OCI-LY3 (cell line): ENCODE data around the gene FAM3C.

Experiments used
- H2AFZ ChIP-seq: fragments of 200-600, 300-600 bp; shearing (Covaris generic); 2 replicates; pipeline ENCODE4 v1.6.0; 2014; ENCODE audit warnings: antibody characterized with exemption, low read depth, low read length
- H3K27ac ChIP-seq: fragments of 200-600, 300-600 bp; sonication (generic); 2 replicates; pipeline ENCODE4 v1.5.1; 2014; ENCODE audit warnings: mild to moderate bottlenecking, low read length, moderate library complexity, mixed read lengths
- H3K27me3 ChIP-seq: fragments of 200-600, 300-600 bp; sonication (generic); 2 replicates; pipeline ENCODE4 v1.6.1; 2014; ENCODE audit warnings: low read depth, low read length, mixed read lengths
- H3K36me3 ChIP-seq: fragments of 200-600, 300-600 bp; sonication (generic); replicated peaks from 2 replicates; pipeline ENCODE3; 2014; ENCODE audit warnings: low read depth, low read length, mixed read lengths
- H3K4me1 ChIP-seq: fragments of 300-600, 200-600 bp; sonication (generic); 2 replicates; pipeline ENCODE4 v1.6.1; 2014; ENCODE audit warnings: low read length, mixed read lengths
- H3K4me2 ChIP-seq: fragments of 200-600, 300-600 bp; sonication (generic); 2 replicates; pipeline ENCODE4 v1.6.1; 2014; ENCODE audit warnings: low read length, mixed read lengths
- H3K4me3 ChIP-seq: fragments of 300-600, 200-600 bp; sonication (generic); 2 replicates; pipeline ENCODE4 v1.5.1; 2014; ENCODE audit warnings: antibody characterized with exemption, mild to moderate bottlenecking, low read length, moderate library complexity
- H3K79me2 ChIP-seq: fragments of 300-600, 200-600 bp; shearing (Covaris generic); 2 replicates; pipeline ENCODE4 v1.6.1; 2014; ENCODE audit warnings: mild to moderate bottlenecking, low read length, mixed read lengths
- H3K9ac ChIP-seq: fragments of 300-600, 200-600 bp; shearing (Covaris generic); 2 replicates; pipeline ENCODE4 v1.6.0; 2014; ENCODE audit warnings: mild to moderate bottlenecking, low read length, moderate library complexity
- H3K9me3 ChIP-seq: fragments of 200-600, 300-600 bp; shearing (Covaris generic); 2 replicates; pipeline ENCODE4 v1.6.1; 2014; ENCODE audit warnings: low read length, mixed read lengths; ENCODE audit not compliant: insufficient read depth
- H4K20me1 ChIP-seq: fragments of 200-600, 300-600 bp; sonication (generic); 2 replicates; pipeline ENCODE4 v1.6.1; 2016; ENCODE audit warnings: low read length, mixed read lengths; ENCODE audit not compliant: insufficient read depth
- EZH2phosphoT487 ChIP-seq: fragments of 200-600 bp; shearing (Covaris generic); IDR thresholded peaks from 2 replicates; pipeline ENCODE4 v1.6.1; 2018; ENCODE audit warnings: antibody characterized with exemption, mixed run types, low read depth
- TF ChIP-seq, protein P1 (sequence below): fragments of 200-600, 300-600 bp; sonication (generic); IDR thresholded peaks from 2 replicates; pipeline ENCODE4 v1.5.1; 2014; ENCODE audit warnings: antibody characterized with exemption, low read length, low read depth

The FAM3C gene

DNA sequence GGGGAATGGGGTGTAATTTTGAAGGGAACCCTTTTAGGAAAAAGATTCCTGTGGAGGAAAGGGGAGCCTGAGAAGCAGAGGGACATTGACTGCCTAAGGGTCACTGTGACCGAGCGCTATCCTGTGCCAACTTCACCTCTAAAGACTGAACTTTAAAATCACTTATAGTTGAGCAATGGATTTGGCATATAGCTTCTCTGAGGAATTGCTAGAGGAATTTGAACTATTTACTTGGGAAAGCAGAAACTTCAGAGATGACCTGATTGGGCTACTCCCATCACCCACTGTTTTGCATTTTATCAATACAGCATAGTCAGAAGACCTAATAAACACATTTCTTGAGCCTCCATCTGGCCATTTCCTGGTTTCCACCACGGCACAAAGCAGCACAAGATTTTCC lies 91.0 kb downstream of the FAM3C start:
- Histone ChIP-seq H3K9me3 (no peaks in the 10 kb centered on the region; the same call in 1 of the 2 replicates), H3K4me1 (peaks cover 31% of the 10 kb centered on the region), H3K27ac (no peak overlapping the region), H3K9ac (no peak overlapping the region), H3K4me3 (no peak overlapping the region), H3K4me2 (no peak overlapping the region), H3K27me3 (no peaks in the 10 kb centered on the region), H3K36me3 (no peaks in the 10 kb centered on the region), H4K20me1 (no peaks in the 10 kb centered on the region), H2AFZ (no peak overlapping the region), H3K79me2 (no peaks in the 10 kb centered on the region)
- TF ChIP-seq, protein P1, sequence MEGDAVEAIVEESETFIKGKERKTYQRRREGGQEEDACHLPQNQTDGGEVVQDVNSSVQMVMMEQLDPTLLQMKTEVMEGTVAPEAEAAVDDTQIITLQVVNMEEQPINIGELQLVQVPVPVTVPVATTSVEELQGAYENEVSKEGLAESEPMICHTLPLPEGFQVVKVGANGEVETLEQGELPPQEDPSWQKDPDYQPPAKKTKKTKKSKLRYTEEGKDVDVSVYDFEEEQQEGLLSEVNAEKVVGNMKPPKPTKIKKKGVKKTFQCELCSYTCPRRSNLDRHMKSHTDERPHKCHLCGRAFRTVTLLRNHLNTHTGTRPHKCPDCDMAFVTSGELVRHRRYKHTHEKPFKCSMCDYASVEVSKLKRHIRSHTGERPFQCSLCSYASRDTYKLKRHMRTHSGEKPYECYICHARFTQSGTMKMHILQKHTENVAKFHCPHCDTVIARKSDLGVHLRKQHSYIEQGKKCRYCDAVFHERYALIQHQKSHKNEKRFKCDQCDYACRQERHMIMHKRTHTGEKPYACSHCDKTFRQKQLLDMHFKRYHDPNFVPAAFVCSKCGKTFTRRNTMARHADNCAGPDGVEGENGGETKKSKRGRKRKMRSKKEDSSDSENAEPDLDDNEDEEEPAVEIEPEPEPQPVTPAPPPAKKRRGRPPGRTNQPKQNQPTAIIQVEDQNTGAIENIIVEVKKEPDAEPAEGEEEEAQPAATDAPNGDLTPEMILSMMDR = no peak
- no peak for TF ChIP-seq EZH2phosphoT487

DNA sequence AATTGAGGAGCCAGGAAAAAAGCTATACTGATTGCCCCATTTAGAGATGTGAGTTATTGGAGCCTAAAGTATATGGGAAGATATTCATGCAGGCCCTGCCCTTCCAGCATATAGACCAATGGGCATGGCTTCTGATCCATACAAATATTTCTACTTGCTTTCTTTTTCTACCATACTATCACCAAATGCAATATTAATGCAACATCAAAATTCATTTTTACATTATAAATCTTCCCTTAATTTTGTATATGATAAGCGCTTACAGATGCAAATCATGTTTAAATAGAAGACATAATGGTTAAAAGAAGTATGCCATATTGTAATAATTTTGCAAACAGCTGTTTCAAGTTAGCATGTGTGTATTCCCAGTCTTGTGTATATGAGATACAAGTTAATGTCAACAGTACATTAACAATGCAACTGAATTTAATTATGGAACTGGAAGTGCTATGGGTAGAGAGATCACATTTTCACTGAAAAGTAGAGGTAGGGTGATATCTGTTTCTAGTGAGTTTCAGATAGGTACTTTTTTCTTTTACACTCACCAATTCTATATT lies 91.9 kb downstream of the FAM3C start:
- H3K4me3 ChIP-seq = no peak overlapping the region
- H3K9ac ChIP-seq = no peak overlapping the region
- H3K27ac ChIP-seq = no peak overlapping the region
- no peaks in the 10 kb centered on the region for H4K20me1 ChIP-seq
- H3K4me1 ChIP-seq = peaks cover 31% of the 10 kb centered on the region
- no peak for TF ChIP-seq EZH2phosphoT487
- TF ChIP-seq, protein P1 = no peak
- no peaks in the 10 kb centered on the region for H3K79me2 ChIP-seq
- H2AFZ ChIP-seq = no peak overlapping the region
- H3K4me2 ChIP-seq = no peak overlapping the region
- H3K9me3 ChIP-seq = no peaks in the 10 kb centered on the region
- H3K36me3 ChIP-seq = no peaks in the 10 kb centered on the region
- H3K27me3 ChIP-seq = no peaks in the 10 kb centered on the region

DNA sequence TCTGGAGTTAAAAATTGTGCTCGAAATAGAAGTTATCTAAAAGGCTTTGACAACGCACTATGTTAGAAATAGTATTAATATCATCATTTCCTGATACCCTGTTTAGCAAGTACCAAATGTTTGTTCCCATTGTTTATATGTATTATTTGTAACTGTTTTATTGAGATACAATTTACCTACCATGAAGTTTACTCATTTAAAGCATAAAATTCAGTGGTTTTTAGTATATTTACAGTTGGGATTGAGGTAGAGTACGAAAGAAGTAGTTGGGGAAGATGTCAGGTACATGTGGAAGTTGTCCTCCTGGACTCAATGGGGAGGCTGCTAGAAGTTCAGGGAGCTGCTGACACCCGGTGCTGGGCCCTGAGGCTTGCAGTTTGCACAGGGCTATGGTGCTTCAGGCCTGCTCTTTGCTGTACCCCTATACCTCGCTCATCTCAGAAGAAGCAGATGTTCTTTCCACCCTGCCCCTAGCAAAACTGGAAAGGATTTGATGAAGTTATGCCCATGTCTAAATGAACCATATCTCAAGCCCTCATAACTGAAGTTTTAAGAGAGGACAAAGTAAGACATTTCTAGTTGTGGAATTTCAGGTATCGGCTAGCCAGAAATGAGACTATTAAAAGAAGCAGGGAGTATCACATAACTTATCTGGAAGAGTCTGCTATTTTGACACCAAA lies 92.5 kb downstream of the FAM3C start:
- Histone ChIP-seq H3K79me2 (no peaks in the 10 kb centered on the region), H3K4me1 (peaks cover 31% of the 10 kb centered on the region)

DNA sequence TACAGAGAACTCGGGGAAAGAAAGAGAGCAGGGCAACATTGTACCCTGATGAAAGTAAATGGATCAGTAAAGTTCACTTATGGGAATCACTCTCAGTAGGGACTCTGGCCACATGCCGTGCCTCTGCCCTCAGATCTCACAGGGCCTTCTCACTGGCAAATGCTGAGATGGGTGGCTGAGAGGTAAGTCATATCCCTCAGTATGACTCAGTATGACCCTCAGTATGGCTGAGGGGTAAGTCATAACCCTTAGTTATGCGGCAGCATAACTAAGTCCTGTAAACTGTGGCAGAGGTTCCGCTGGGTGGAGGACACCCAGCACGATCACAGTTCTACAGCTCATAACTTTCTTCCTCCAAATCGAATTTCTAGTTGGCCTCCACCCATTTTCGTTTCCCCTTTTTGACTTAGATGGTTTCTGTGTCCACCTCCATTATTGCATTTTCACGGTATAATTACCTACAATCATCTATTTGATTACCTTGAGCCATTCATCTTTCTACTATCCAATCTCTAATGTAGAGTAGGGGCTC lies 93.8 kb downstream of the FAM3C start:
- Histone ChIP-seq H3K9me3 (no peaks in the 10 kb centered on the region), H3K27ac (peak overlapping the region; percentile 11; the same call in 1 of the 2 replicates), H3K4me2 (peak overlapping the region; percentile 58), H4K20me1 (no peaks in the 10 kb centered on the region), H3K27me3 (no peaks in the 10 kb centered on the region), H3K9ac (no peak overlapping the region), H3K4me1 (peaks cover 30% of the 10 kb centered on the region), H3K4me3 (peak overlapping the region; percentile 20; the same call in 1 of the 2 replicates), H2AFZ (peak overlapping the region; percentile 9; the same call in 1 of the 2 replicates), H3K79me2 (no peaks in the 10 kb centered on the region), H3K36me3 (no peaks in the 10 kb centered on the region)
- TF ChIP-seq EZH2phosphoT487 = no peak
- TF ChIP-seq, protein P1 = no peak

More for the DNA sequence above, 92.5 kb downstream of the FAM3C start:
- H2AFZ ChIP-seq = no peak overlapping the region
- no peak overlapping the region for H3K9ac ChIP-seq
- H3K4me2 ChIP-seq = no peak overlapping the region
- H3K27ac ChIP-seq = no peak overlapping the region
- H4K20me1 ChIP-seq = no peaks in the 10 kb centered on the region
- H3K4me3 ChIP-seq = no peak overlapping the region
- no peaks in the 10 kb centered on the region for H3K9me3 ChIP-seq
- no peaks in the 10 kb centered on the region for H3K36me3 ChIP-seq
- TF ChIP-seq, protein P1 = peak; percentile 25
- no peak for TF ChIP-seq EZH2phosphoT487
- H3K27me3 ChIP-seq = no peaks in the 10 kb centered on the region
